H1 (cell line): Measurements from ENCODE around the gene ST7L. TPM values are rescaled to one million over a fixed set of nuclear protein-coding genes. Genes with fewer than 3 reads are reported as not detected.

Experiments used
- CTCF ChIA-PET: fragments of 300-600 bp; sonication (Branson Sonifier 250); formaldehyde crosslinking; loops from one replicate; lab custom pipeline; 2021; ENCODE audit not compliant: partially characterized antibody; lab: Charles Lee
- POLR2A ChIA-PET: fragments of 300-600 bp; sonication (Branson Sonifier 250); formaldehyde crosslinking; loops from one replicate; lab custom pipeline; 2021; ENCODE audit warnings: inconsistent platforms; ENCODE audit not compliant: partially characterized antibody; lab: Charles Lee
- DNase-seq, 2 experiments: peaks; one replicate each; pipeline versions ENCODE4 v3.0.0 to v3.0.0-alpha.2; 2010 to 2022; ENCODE audit warnings: low spot score in 2 of 2, low read depth in 1 of 2, mixed read lengths in 1 of 2
- FAIRE-seq: peaks from 2 replicates; lab custom pipeline; 2011; peaks lifted over from hg19 to GRCh38; lab: Jason Lieb, UNC
- H2AFZ ChIP-seq: 2 replicates; pipeline ENCODE4 v1.8.1; 2012; ENCODE audit warnings: low read length, inconsistent platforms
- H2AK5ac ChIP-seq: 2 replicates; pipeline ENCODE4 v1.6.1; 2013; ENCODE audit warnings: low read depth, low read length
- H2BK120ac ChIP-seq: replicated peaks from 2 replicates; pipeline ENCODE3; 2013; ENCODE audit warnings: low read depth, low read length, inconsistent platforms
- H2BK12ac ChIP-seq: 2 replicates; pipeline ENCODE4 v1.6.1; 2013; ENCODE audit warnings: low read depth, low read length
- H2BK15ac ChIP-seq: 2 replicates; pipeline ENCODE4 v1.6.1; 2013; ENCODE audit warnings: low read length
- H2BK20ac ChIP-seq: 2 replicates; pipeline ENCODE4 v1.6.1; 2013; ENCODE audit warnings: low read length
- H2BK5ac ChIP-seq: 2 replicates; pipeline ENCODE4 v1.6.1; 2013; ENCODE audit warnings: low read depth, low read length
- H3K14ac ChIP-seq: 2 replicates; pipeline ENCODE4 v1.6.1; 2013; ENCODE audit warnings: inconsistent platforms; ENCODE audit not compliant: insufficient read length
- H3K18ac ChIP-seq: 2 replicates; pipeline ENCODE4 v1.6.1; 2013; ENCODE audit warnings: low read length; ENCODE audit errors: extremely low read depth
- H3K23ac ChIP-seq: 2 replicates; pipeline ENCODE4 v1.6.1; 2013; ENCODE audit warnings: inconsistent platforms; ENCODE audit not compliant: insufficient read length
- H3K23me2 ChIP-seq: 2 replicates; pipeline ENCODE4 v1.6.1; 2013; ENCODE audit warnings: low read depth, low read length
- H3K27ac ChIP-seq: 2 replicates; pipeline ENCODE4 v1.6.1; 2011; ENCODE audit warnings: low read depth, low read length, inconsistent platforms
- H3K27me3 ChIP-seq, 4 experiments: replicated peaks in 1 of 4; 1 replicate in 1 of 4; 2 replicates in 3 of 4; pipeline versions ENCODE4 v1.6.1 to v1.8.1; 2011 to 2013; ENCODE audit warnings: low read length in 3 of 4, mild to moderate bottlenecking in 3 of 4, inconsistent platforms in 2 of 4, mixed read lengths in 2 of 4, moderate library complexity in 1 of 4; ENCODE audit not compliant: control insufficient read depth in 3 of 4, insufficient read depth in 3 of 4; ENCODE audit errors: extremely low read depth in 1 of 4
- H3K36me3 ChIP-seq, 4 experiments: 2 replicates each; pipeline versions ENCODE4 v1.6.1 to v1.8.1; 2011 to 2013; ENCODE audit warnings: mild to moderate bottlenecking in 4 of 4, low read length in 3 of 4, moderate library complexity in 2 of 4, control low read depth in 1 of 4, inconsistent platforms in 1 of 4; ENCODE audit not compliant: insufficient read depth in 4 of 4, control insufficient read depth in 2 of 4
- H3K4ac ChIP-seq: replicated peaks from 2 replicates; pipeline ENCODE3; 2013; ENCODE audit warnings: low read length, low read depth, mixed read lengths, inconsistent platforms; ENCODE audit not compliant: insufficient read length
- H3K4me1 ChIP-seq, 4 experiments: replicated peaks in 1 of 4; 1 replicate in 1 of 4; 2 replicates in 3 of 4; pipeline versions ENCODE4 v1.6.1 to v1.8.1; 2011 to 2013; ENCODE audit warnings: low read length in 3 of 4, inconsistent platforms in 2 of 4, mixed read lengths in 1 of 4; ENCODE audit not compliant: insufficient read depth in 4 of 4, control insufficient read depth in 3 of 4
- H3K4me2 ChIP-seq, 2 experiments: 2 replicates each; pipeline versions ENCODE4 v1.6.1 to v1.8.1; 2011 to 2013; ENCODE audit warnings: low read depth in 2 of 2, low read length in 2 of 2, control low read depth in 1 of 2, inconsistent platforms in 1 of 2, mild to moderate bottlenecking in 1 of 2; ENCODE audit not compliant: insufficient read depth in 1 of 2
- H3K4me3 ChIP-seq, 4 experiments: fragments of 200-600, 300-600 bp in 1 of 4; sonication (generic), shearing (Covaris generic), sonication (Bioruptor Twin) in 1 of 4; 2 replicates each; pipeline versions ENCODE4 v1.5.1 to v1.8.1; 2011 to 2016; ENCODE audit warnings: low read length in 4 of 4, low read depth in 3 of 4, control low read depth in 2 of 4, inconsistent platforms in 2 of 4, mild to moderate bottlenecking in 2 of 4, mixed read lengths in 1 of 4, moderate library complexity in 1 of 4; ENCODE audit not compliant: insufficient read depth in 2 of 4; ENCODE audit errors: extremely low read depth in 1 of 4
- H3K56ac ChIP-seq: replicated peaks from 2 replicates; pipeline ENCODE3; 2013; ENCODE audit warnings: low read depth, mild to moderate bottlenecking, mixed read lengths, low read length, inconsistent platforms; ENCODE audit not compliant: insufficient read length
- H3K79me1 ChIP-seq: 2 replicates; pipeline ENCODE4 v1.6.1; 2013; ENCODE audit warnings: low read depth, low read length, control low read depth
- H3K79me2 ChIP-seq, 2 experiments: 2 replicates each; pipeline versions ENCODE4 v1.6.1 to v1.8.1; 2012 to 2013; ENCODE audit warnings: low read length in 2 of 2, mild to moderate bottlenecking in 2 of 2, inconsistent platforms in 1 of 2; ENCODE audit not compliant: insufficient read depth in 2 of 2, control insufficient read depth in 1 of 2
- H3K9ac ChIP-seq, 4 experiments: replicated peaks in 1 of 4; 1 replicate in 1 of 4; 2 replicates in 3 of 4; pipeline versions ENCODE4 v1.6.1 to v1.8.1; 2011 to 2013; ENCODE audit warnings: low read depth in 3 of 4, low read length in 3 of 4, control low read depth in 2 of 4, mild to moderate bottlenecking in 2 of 4, moderate library complexity in 2 of 4, inconsistent platforms in 1 of 4; ENCODE audit errors: extremely low read depth in 1 of 4
- H3K9me3 ChIP-seq, 2 experiments: 2 replicates each; pipeline versions ENCODE4 v1.6.1 to v1.8.1; 2012 to 2013; ENCODE audit warnings: mild to moderate bottlenecking in 2 of 2, moderate library complexity in 2 of 2, control low read depth in 1 of 2, inconsistent platforms in 1 of 2, low read depth in 1 of 2, low read length in 1 of 2, mixed read lengths in 1 of 2; ENCODE audit not compliant: insufficient read depth in 2 of 2
- H4K20me1 ChIP-seq, 2 experiments: replicated peaks in 1 of 2; 2 replicates each; pipeline versions ENCODE3 to v1.8.1; 2011 to 2013; ENCODE audit warnings: inconsistent platforms in 2 of 2, low read length in 2 of 2, mild to moderate bottlenecking in 1 of 2; ENCODE audit not compliant: insufficient read depth in 2 of 2, control insufficient read depth in 1 of 2
- H4K5ac ChIP-seq: 2 replicates; pipeline ENCODE4 v1.6.1; 2013; ENCODE audit warnings: low read length, low read depth, mixed read lengths, inconsistent platforms; ENCODE audit not compliant: insufficient read length
- H4K8ac ChIP-seq: 2 replicates; pipeline ENCODE4 v1.8.0; 2013; ENCODE audit warnings: mild to moderate bottlenecking, moderate library complexity, low read length, inconsistent platforms; ENCODE audit not compliant: insufficient read depth; ENCODE audit errors: extremely low read depth
- H4K91ac ChIP-seq: replicated peaks from 2 replicates; pipeline ENCODE3; 2013; ENCODE audit warnings: low read length, mixed read lengths, inconsistent platforms; ENCODE audit not compliant: insufficient read length
- CEBPB ChIP-seq: IDR thresholded peaks from 2 replicates; pipeline ENCODE4 v1.6.1; 2012; ENCODE audit warnings: low read depth, low read length
- CHD2 ChIP-seq: IDR thresholded peaks from 2 replicates; pipeline ENCODE4 v1.6.1; 2012; ENCODE audit warnings: low read length, improper control_type of control experiment
- FOSL1 ChIP-seq: IDR thresholded peaks from 2 replicates; pipeline ENCODE4 v1.6.1; 2011; ENCODE audit warnings: mild to moderate bottlenecking, low read depth, low read length, moderate library complexity; ENCODE audit not compliant: insufficient read depth
- HDAC2 ChIP-seq, 2 experiments: fragments of 300-600 bp in 1 of 2; sonication (generic) in 1 of 2; IDR thresholded peaks; 2 replicates each; pipeline ENCODE4 v1.6.1; 2011 to 2012; ENCODE audit warnings: low read depth in 2 of 2, low read length in 2 of 2, mild to moderate bottlenecking in 2 of 2, moderate library complexity in 2 of 2, borderline replicate concordance in 1 of 2, inconsistent platforms in 1 of 2
- RBBP5 ChIP-seq: IDR thresholded peaks from 2 replicates; pipeline ENCODE4 v1.7.1; 2012; ENCODE audit warnings: low read depth, mild to moderate bottlenecking, inconsistent platforms, low read length, moderate library complexity, borderline replicate concordance
- SAP30 ChIP-seq: fragments of 300-600 bp; sonication (generic); IDR thresholded peaks from 2 replicates; pipeline ENCODE4 v1.7.1; 2012; ENCODE audit warnings: low read length, moderate library complexity, mild to moderate bottlenecking, inconsistent platforms; ENCODE audit not compliant: insufficient read depth, insufficient replicate concordance
- WGBS, 2 experiments: shearing (Covaris generic) in 1 of 2; methylation state at CpG; one replicate each; pipeline versions ENCODE4 v1.1.6 to v1.1.7; 2013 to 2015; ENCODE audit warnings: low lambda C conversion rate in 2 of 2, mixed read lengths in 2 of 2, inconsistent platforms in 1 of 2, low coverage in 1 of 2, missing lambda C conversion rate in 1 of 2; ENCODE audit not compliant: insufficient replicate concordance in 2 of 2, insufficient coverage in 1 of 2, insufficient read length in 1 of 2; ENCODE audit errors: extremely low coverage in 1 of 2, missing lambda C conversion rate in 1 of 2; 5-methylcytosine and 5-hydroxymethylcytosine counted together
- polyA plus RNA-seq, 7 experiments: library from polyadenylated mRNA; depleted of rRNA in 3 of 7; stranded (reverse) in 5 of 7; unstranded in 2 of 7; fragments of >200 nt in 5 of 7; fragments of 200-250 nt in 2 of 7; gene quantifications; 1 replicate in 5 of 7; 2 replicates in 1 of 7; 4 replicates in 1 of 7; pipeline versions ENCODE4 v1.2.1 to v1.2.3, GENCODE V29; 2011 to 2013; ENCODE audit warnings: missing spikeins in 2 of 7, mixed read lengths in 2 of 7
- total RNA-seq: library from RNA; stranded (reverse); fragmentation: NEBNext Ultra II Directional; extraction: Animal tissue kit (Norgen Biotek cat#: 25700); gene quantifications from 2 replicates; pipeline ENCODE4 v1.2.1, GENCODE V29; 2021
- TF ChIP-seq, protein P1 (sequence below): IDR thresholded peaks from 2 replicates; pipeline ENCODE4 v1.6.1; 2012; ENCODE audit warnings: inconsistent platforms

Gene ST7L
- total and polyA plus RNA-seq, 2 of the 8 experiments (the other 6 are each of a cell fraction or from before 2014, with no cell fraction given) = 9.6 to 16.2 TPM

DNA sequence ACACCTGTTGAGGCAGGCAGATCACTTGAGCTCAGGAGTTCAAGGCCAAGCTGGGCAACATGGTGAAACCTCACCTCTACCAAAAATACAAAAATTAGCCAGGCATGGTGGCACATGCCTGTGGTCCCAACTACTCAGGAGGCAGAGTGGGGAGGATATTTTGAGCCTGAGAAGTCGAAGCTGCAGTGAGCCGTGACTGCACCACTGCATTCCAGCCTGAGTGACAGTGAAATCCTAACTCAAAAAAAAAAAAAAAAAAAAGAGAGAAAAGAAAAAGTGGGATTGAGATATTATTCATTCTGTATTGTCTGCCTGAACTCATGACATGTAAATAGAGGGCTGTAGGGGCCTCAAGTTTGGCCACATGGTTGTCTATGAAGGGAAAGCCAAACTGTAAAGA, 72.9 kb downstream of the ST7L start:
- H3K18ac ChIP-seq = no peak overlapping the region
- H3K4me1 ChIP-seq = no peaks in the 10 kb centered on the region
- H3K27ac ChIP-seq = no peak overlapping the region
- no peak overlapping the region for H4K5ac ChIP-seq
- no peaks in the 10 kb centered on the region for H3K27me3 ChIP-seq
- FAIRE-seq (no peak), DNase-seq (no peak)
- no peak overlapping the region for H4K91ac ChIP-seq
- ChIA-PET POLR2A (interaction anchor here (1.2 kb wide), 1 partner anchor 44 kb away, joined by 4 read pairs; no protein-coding TSS in a partner anchor), CTCF (interaction anchor here (1.0 kb wide), 1 partner anchor 37 kb away, joined by 3 read pairs; the partner anchor contains the start of gene WNT2B)
- TF ChIP-seq RBBP5 (no peak), CHD2 (no peak), CEBPB (no peak), SAP30 (no peak), FOSL1 (no peak), HDAC2 (IDR thresholded peaks at IDR 0.05; ENCODE audit: borderline replicate concordance in 1 of 2, low read depth in 2 of 2, low read length in 2 of 2) (no peak)
- TF ChIP-seq, protein P1, sequence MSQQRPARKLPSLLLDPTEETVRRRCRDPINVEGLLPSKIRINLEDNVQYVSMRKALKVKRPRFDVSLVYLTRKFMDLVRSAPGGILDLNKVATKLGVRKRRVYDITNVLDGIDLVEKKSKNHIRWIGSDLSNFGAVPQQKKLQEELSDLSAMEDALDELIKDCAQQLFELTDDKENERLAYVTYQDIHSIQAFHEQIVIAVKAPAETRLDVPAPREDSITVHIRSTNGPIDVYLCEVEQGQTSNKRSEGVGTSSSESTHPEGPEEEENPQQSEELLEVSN = no peak
- no peaks in the 10 kb centered on the region for H3K79me2 ChIP-seq
- H3K4me3 ChIP-seq = no peak overlapping the region
- H3K79me1 ChIP-seq = no peaks in the 10 kb centered on the region
- H2AFZ ChIP-seq = no peak overlapping the region
- no peak overlapping the region for H2BK20ac ChIP-seq
- no peak overlapping the region for H2BK5ac ChIP-seq
- no peaks in the 10 kb centered on the region for H4K20me1 ChIP-seq
- no peak overlapping the region for H3K14ac ChIP-seq
- H2AK5ac ChIP-seq = no peak overlapping the region
- no peak overlapping the region for H3K4me2 ChIP-seq
- H3K23ac ChIP-seq = no peak overlapping the region
- no peak overlapping the region for H3K9ac ChIP-seq
- H3K56ac ChIP-seq = no peak overlapping the region
- H3K36me3 ChIP-seq = 0 out of 8 replicates have a peak, but pooled peaks cover 0 to 3% (median 0%) of the 10 kb centered on the region in 4 experiments
- no peak overlapping the region for H3K4ac ChIP-seq
- H4K8ac ChIP-seq = no peak overlapping the region
- 87% methylated on average over 2 of the region's 2 CpGs; no CpG with 5 or more reads in 1 of the 2 experiments for WGBS, 2 experiments
- no peaks in the 10 kb centered on the region for H3K23me2 ChIP-seq
- no peak overlapping the region for H2BK120ac ChIP-seq
- H3K9me3 ChIP-seq = no peaks in the 10 kb centered on the region
- no peak overlapping the region for H2BK15ac ChIP-seq
- no peak overlapping the region for H2BK12ac ChIP-seq
